K562 (cell line): Measurements from ENCODE around the gene AP1B1. TPM values are rescaled to one million over a fixed set of nuclear protein-coding genes. Genes with fewer than 3 reads are reported as not detected.
"Not testable (repeated sequence)": the region's sequence is repeated elsewhere in the genome, so short reads cannot be mapped to it uniquely, and the experiment has no call there.

Source experiments
- ATAC-seq: fragments of 200-7000 bp; cut with Tn5 transposase; 3 replicates; pipeline ENCODE4 v1.9.1; 2020; ENCODE audit warnings: moderate library complexity
- BruUV-seq: library from RNA; stranded (reverse); fragments of 400-500 nt; replicated peaks from 2 replicates; lab custom pipeline; 2021; lab: Mats Ljungman, UMichigan
- CTCF ChIA-PET: fragments of 300-600 bp; formaldehyde crosslinking; extraction: SDS; loops from one replicate; lab custom pipeline; 2021; ENCODE audit warnings: low intra/inter-chr PET ratio; lab: Yijun Ruan, JAX
- POLR2A ChIA-PET: fragments of 300-600, 350-650 bp; sonication (Branson Sonifier 250); formaldehyde crosslinking; extraction: SDS; loops from one replicate; lab custom pipeline; 2021; ENCODE audit warnings: antibody characterized with exemption, inconsistent platforms; lab: Yijun Ruan, JAX
- DNase-seq, 4 experiments: peaks; one replicate each; pipeline versions ENCODE4 v3.0.0 to v3.0.0-alpha.2; 2011 to 2018; ENCODE audit warnings: low spot score in 3 of 4, mixed read lengths in 3 of 4; ENCODE audit errors: extremely low read depth in 1 of 4
- FAIRE-seq: peaks from 2 replicates; lab custom pipeline; 2011; peaks lifted over from hg19 to GRCh38; lab: Jason Lieb, UNC
- H2AFZ ChIP-seq: 2 replicates; pipeline ENCODE4 v1.6.0; 2011; ENCODE audit warnings: low read depth, low read length, control low read depth, inconsistent platforms
- H3K27ac ChIP-seq: fragments of 200-600 bp; 3 replicates; pipeline ENCODE4 v1.8.0; 2011; ENCODE audit warnings: low read depth, mild to moderate bottlenecking, control low read depth, inconsistent platforms, low read length, moderate library complexity, mixed read lengths; ENCODE audit errors: extremely low read depth
- H3K27me3 ChIP-seq, 2 experiments: fragments of 300-600 bp in 1 of 2; 2 replicates in 1 of 2; 3 replicates in 1 of 2; pipeline versions ENCODE4 v1.6.0 to v1.8.0; 2011; ENCODE audit warnings: inconsistent platforms in 2 of 2, low read length in 2 of 2, mild to moderate bottlenecking in 1 of 2, mixed read lengths in 1 of 2, moderate library complexity in 1 of 2; ENCODE audit not compliant: control insufficient read depth in 2 of 2, insufficient read depth in 2 of 2
- H3K36me3 ChIP-seq: fragments of 300-600 bp; 3 replicates; pipeline ENCODE4 v1.8.0; 2011; ENCODE audit warnings: mild to moderate bottlenecking, low read length, inconsistent platforms; ENCODE audit not compliant: control insufficient read depth, insufficient read depth
- H3K4me1 ChIP-seq, 2 experiments: fragments of 200-600 bp in 1 of 2; replicated peaks in 1 of 2; 2 replicates in 1 of 2; 3 replicates in 1 of 2; pipeline versions ENCODE4 v1.5.1 to v1.8.0; 2011; ENCODE audit warnings: inconsistent platforms in 2 of 2, low read length in 2 of 2, mild to moderate bottlenecking in 1 of 2, mixed read lengths in 1 of 2, moderate library complexity in 1 of 2; ENCODE audit not compliant: control insufficient read depth in 2 of 2, insufficient read depth in 2 of 2
- H3K4me2 ChIP-seq: 2 replicates; pipeline ENCODE4 v1.6.1; 2011; ENCODE audit warnings: low read length, control low read depth, inconsistent platforms, mixed read lengths; ENCODE audit not compliant: insufficient read depth
- H3K4me3 ChIP-seq: fragments of 200-600 bp; sonication (generic), shearing (Covaris generic); 2 replicates; pipeline ENCODE4 v1.5.1; 2016; ENCODE audit warnings: control low read depth, inconsistent platforms
- H3K79me2 ChIP-seq: fragments of 200-600 bp; 3 replicates; pipeline ENCODE4 v1.8.0; 2011; ENCODE audit warnings: low read length, inconsistent platforms; ENCODE audit not compliant: control insufficient read depth, insufficient read depth
- H3K9ac ChIP-seq, 2 experiments: 2 replicates each; pipeline versions ENCODE4 v1.6.0 to v1.6.1; 2011; ENCODE audit warnings: low read depth in 2 of 2, low read length in 2 of 2, control low read depth in 1 of 2, inconsistent platforms in 1 of 2, mild to moderate bottlenecking in 1 of 2, mixed read lengths in 1 of 2; ENCODE audit not compliant: insufficient read depth in 1 of 2
- H3K9me1 ChIP-seq: one replicate; pipeline ENCODE4 v1.6.0; 2011; ENCODE audit warnings: inconsistent platforms, mild to moderate bottlenecking, low read length, moderate library complexity; ENCODE audit not compliant: control insufficient read depth, insufficient read depth
- H3K9me3 ChIP-seq: replicated peaks from 2 replicates; pipeline ENCODE4 v1.5.1; 2011; ENCODE audit warnings: low read depth, low read length, inconsistent platforms; ENCODE audit not compliant: control insufficient read depth, insufficient read depth
- H4K20me1 ChIP-seq: replicated peaks from 2 replicates; pipeline ENCODE4 v1.6.1; 2011; ENCODE audit warnings: low read length, inconsistent platforms, mixed read lengths; ENCODE audit not compliant: control insufficient read depth, insufficient read depth
- HINFP ChIP-seq: fragments of 450-650 bp; conservative IDR thresholded peaks from 2 replicates; pipeline ENCODE4 v1.6.1; 2016; ENCODE audit warnings: missing genetic modification characterization, low read depth, mild to moderate bottlenecking, control low read depth, missing compliant biosample characterization
- RREB1 ChIP-seq: fragments of 250-450 bp; sonication (Bioruptor Pico); IDR thresholded peaks from 2 replicates; pipeline ENCODE4 v1.4.0; 2020
- WGBS: fragments of 100-300 bp; shearing (Covaris generic); methylation state at CpG from one replicate; pipeline ENCODE4 v1.1.6; 2016; ENCODE audit warnings: low coverage, mixed read lengths; ENCODE audit not compliant: insufficient coverage; ENCODE audit errors: missing lambda C conversion rate; 5-methylcytosine and 5-hydroxymethylcytosine counted together
- in situ Hi-C: fragments of 300-500 bp; cut with MboI; formaldehyde crosslinking; loops from 4 replicates; pipeline ENCODE4 v1.15.0; 2018; ENCODE audit warnings: inconsistent platforms, mixed read lengths
- intact Hi-C: fragments of 100-400 bp; cut with micrococcal nuclease; formaldehyde crosslinking; loops from 2 replicates; pipeline ENCODE4 v1.14.2; 2022
- polyA plus RNA-seq, 8 experiments: library from polyadenylated mRNA; depleted of rRNA in 4 of 8; stranded (reverse) in 5 of 8; unstranded in 3 of 8; fragments of >200 nt; fragmentation: Nextera tagmentation in 2 of 8; fragmentation: Illumina TruSeq in 1 of 8; extraction: Ambion mirVana in 2 of 8; extraction: Trizol in 1 of 8; gene quantifications; 2 replicates each; pipeline versions ENCODE4 v1.2.1 to v1.2.3, GENCODE V29; 2011 to 2014; ENCODE audit warnings: inconsistent platforms in 1 of 8, missing spikeins in 1 of 8
- total RNA-seq, 7 experiments: library from RNA; depleted of rRNA in 6 of 7; stranded (reverse); fragments of >200 nt in 6 of 7; fragmentation: Illumina TruSeq in 2 of 7; extraction: Trizol in 2 of 7; gene quantifications; 2 replicates each; pipeline versions ENCODE4 v1.2.1 to v1.2.3, GENCODE V29; 2011 to 2021; ENCODE audit warnings: low replicate concordance in 1 of 7

The AP1B1 gene
- total and polyA plus RNA-seq, 9 of the 15 experiments (the other 6 are each of a cell fraction or from before 2014, with no cell fraction given) = 1.2 to 60.9 (median 30.1) TPM

DNA sequence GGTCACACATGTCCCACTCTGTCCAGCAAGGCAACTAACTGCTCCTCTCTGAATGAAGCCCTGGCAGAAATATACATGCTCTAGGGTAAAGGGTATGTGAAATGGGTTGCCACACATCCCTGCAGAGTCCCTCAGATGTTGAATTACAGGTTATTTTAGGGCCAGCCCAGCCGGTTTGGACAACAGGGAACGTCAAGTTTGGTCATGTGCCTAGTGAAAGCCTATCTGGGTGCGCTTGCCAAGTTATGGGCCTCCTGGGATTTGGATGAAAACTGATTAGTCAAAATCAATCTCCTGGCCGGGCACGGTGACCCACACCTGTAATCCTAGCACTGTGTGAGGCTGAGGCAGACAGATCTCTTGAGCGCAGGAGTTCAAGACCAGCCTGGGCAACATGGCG is 10.4 kb downstream of the AP1B1 start (continued):
- TF ChIP-seq RREB1 (CRISPR knock-in tag) (no peak), HINFP (no peak)

DNA sequence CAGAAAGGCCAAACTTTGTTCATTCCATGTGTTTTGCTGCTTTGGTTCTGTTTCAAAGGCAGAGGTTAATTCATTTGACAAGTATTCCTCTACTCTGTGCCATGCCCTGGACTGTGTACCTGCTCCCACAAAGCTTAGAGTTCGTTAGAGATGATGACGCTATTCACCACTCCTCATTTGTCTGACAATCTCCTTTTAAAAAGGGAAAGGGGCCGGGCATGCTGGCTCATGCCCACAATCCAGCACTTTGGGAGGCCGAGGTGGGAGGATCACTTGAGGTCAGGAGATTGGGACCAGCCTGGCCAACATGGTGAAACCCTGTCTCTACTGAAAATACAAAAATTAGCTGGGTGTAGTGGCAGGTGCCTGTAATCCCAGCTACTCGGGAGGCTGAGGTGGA is 11.7 kb downstream of the AP1B1 start:
- POLR2A ChIA-PET = interaction anchor here (0.8 kb wide), 1 partner anchor 9 kb away, joined by 4 read pairs; no protein-coding TSS in a partner anchor
- H3K36me3 ChIP-seq = peaks cover 26% of the 10 kb centered on the region
- H3K27me3 ChIP-seq, H3K4me2 ChIP-seq, H2AFZ ChIP-seq, H3K9ac ChIP-seq, H4K20me1 ChIP-seq, FAIRE-seq, in situ Hi-C loops, BruUV-seq, H3K9me1 ChIP-seq, H3K4me1 ChIP-seq, H3K27ac ChIP-seq, H3K4me3 ChIP-seq, intact Hi-C loops, DNase-seq, H3K9me3 ChIP-seq, ATAC-seq: not testable (repeated sequence)
- CTCF ChIA-PET = interaction anchor here (0.6 kb wide), 1 partner anchor 714 kb away, joined by 4 read pairs; no protein-coding TSS in a partner anchor
- H3K79me2 ChIP-seq = peaks cover 30% of the 10 kb centered on the region
- 84% methylated on average over 4 of the region's 5 CpGs for WGBS
